ENCODE data around the gene IL6R. TPM values are rescaled to one million over a fixed set of nuclear protein-coding genes. Genes with fewer than 3 reads are reported as not detected.

Gene IL6R
- total RNA-seq, 2 donors from 2014 or later = 31.7 to 38.2 TPM

GRCh38 chr1:154404511-154404931 is 622 bp upstream of the IL6R start:
- DNase-seq = peak; percentile 34
- Histone ChIP-seq H3K4me1 (peaks cover 11% of the 10 kb centered on the region), H3K27ac (peak overlapping the region; percentile 92), H3K9me3 (no peaks in the 10 kb centered on the region), H3K36me3 (no peaks in the 10 kb centered on the region), H3K4me3 (peak overlapping the region; percentile 56), H3K9ac (ENCODE audit: low read depth in 2 of 2, low read length in 2 of 2) (peak overlapping the region; percentile 75 to 87), H3K27me3 (no peaks in the 10 kb centered on the region)
- no peak for TF ChIP-seq CTCF (IDR thresholded peaks at IDR 0.05)
- intact Hi-C loops (cut with DNase I) = no loop called here

- Histone ChIP-seq H3K4me1 (peaks cover 14% of the 10 kb centered on the region), H3K9ac (ENCODE audit: low read depth in 2 of 2, low read length in 2 of 2) (peak overlapping the region; percentile 87 to 94), H3K27ac (peak overlapping the region; percentile 92), H3K36me3 (no peaks in the 10 kb centered on the region), H3K4me3 (peak overlapping the region; percentile 56), H3K27me3 (no peaks in the 10 kb centered on the region), H3K9me3 (no peaks in the 10 kb centered on the region)
- intact Hi-C loops (cut with DNase I) = loop anchor here (5.0 kb wide), 1 partner anchor 71 kb away; no protein-coding TSS in a partner anchor
- peak; percentile 75 for DNase-seq
- TF ChIP-seq CTCF (IDR thresholded peaks at IDR 0.05) = no peak
Observed at GRCh38 chr1:154405747-154406571, 816 bp downstream of the IL6R start.

DNA sequence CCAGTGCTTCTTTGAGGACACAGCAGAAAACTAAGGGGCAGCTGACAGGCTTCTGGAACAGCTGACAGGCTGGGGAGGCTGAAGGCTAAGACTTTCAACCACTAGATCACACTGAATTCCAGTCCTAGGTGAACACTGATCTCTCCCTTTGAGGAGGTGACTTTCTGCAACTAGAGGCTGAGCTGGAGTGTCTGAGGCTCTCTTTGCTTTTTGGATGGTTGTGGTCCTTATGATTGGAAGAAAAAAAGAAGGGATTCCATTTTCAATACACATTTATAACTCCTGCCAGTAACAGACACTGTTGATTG is 1.4 kb downstream of the IL6R start:
- H3K9ac ChIP-seq (ENCODE audit: low read depth in 2 of 2, low read length in 2 of 2) = peak overlapping the region; percentile 87 to 94
- no peak for DNase-seq
- peak overlapping the region; percentile 56 for H3K4me3 ChIP-seq
- TF ChIP-seq CTCF (IDR thresholded peaks at IDR 0.05) = no peak
- H3K4me1 ChIP-seq = peaks cover 14% of the 10 kb centered on the region
- H3K36me3 ChIP-seq = no peaks in the 10 kb centered on the region
- no peaks in the 10 kb centered on the region for H3K27me3 ChIP-seq
- no peaks in the 10 kb centered on the region for H3K9me3 ChIP-seq
- intact Hi-C loops (cut with DNase I) = loop anchor here (5.0 kb wide), 1 partner anchor 71 kb away; no protein-coding TSS in a partner anchor
- peak overlapping the region; percentile 92 for H3K27ac ChIP-seq

- TF ChIP-seq CTCF (IDR thresholded peaks at IDR 0.05) = no peak
- Histone ChIP-seq H3K36me3 (no peaks in the 10 kb centered on the region), H3K9me3 (no peaks in the 10 kb centered on the region), H3K9ac (ENCODE audit: low read depth in 2 of 2, low read length in 2 of 2) (peak overlapping the region; percentile 87 to 94), H3K4me3 (peak overlapping the region; percentile 56), H3K4me1 (peaks cover 14% of the 10 kb centered on the region), H3K27me3 (no peaks in the 10 kb centered on the region), H3K27ac (peak overlapping the region; percentile 92)
- peak; percentile 27 for DNase-seq
- intact Hi-C loops (cut with DNase I) = loop anchor here (5.0 kb wide), 1 partner anchor 70 kb away; no protein-coding TSS in a partner anchor
Observed at GRCh38 chr1:154406886-154407197, 1.7 kb downstream of the IL6R start.

- H3K9me3 ChIP-seq = no peaks in the 10 kb centered on the region
- peak overlapping the region; percentile 87 to 94 for H3K9ac ChIP-seq (ENCODE audit: low read depth in 2 of 2, low read length in 2 of 2)
- no peaks in the 10 kb centered on the region for H3K36me3 ChIP-seq
- peak overlapping the region; percentile 56 for H3K4me3 ChIP-seq
- no peaks in the 10 kb centered on the region for H3K27me3 ChIP-seq
- H3K27ac ChIP-seq = peak overlapping the region; percentile 92
- peak; percentile 32 for DNase-seq
- TF ChIP-seq CTCF (IDR thresholded peaks at IDR 0.05) = no peak
- peaks cover 14% of the 10 kb centered on the region for H3K4me1 ChIP-seq
- intact Hi-C loops (cut with DNase I) = loop anchor here (5.0 kb wide), 1 partner anchor 70 kb away; no protein-coding TSS in a partner anchor
Observed at GRCh38 chr1:154407198-154408091, 2.3 kb downstream of the IL6R start.
